ENCODE data around the gene CASP6.
"Not testable (repeated sequence)": the region's sequence is repeated elsewhere in the genome, so short reads cannot be mapped to it uniquely, and the experiment has no call there.

CASP6 gene

GRCh38 chr4:109719604-109720003 is 16.4 kb upstream of the CASP6 start:
- DNase-seq (ENCODE audit: low spot score) = no peak

- DNase-seq (ENCODE audit: low spot score) = no peak
These were observed 15.5 kb upstream of the CASP6 start for GRCh38 chr4:109718759-109719158.

DNA sequence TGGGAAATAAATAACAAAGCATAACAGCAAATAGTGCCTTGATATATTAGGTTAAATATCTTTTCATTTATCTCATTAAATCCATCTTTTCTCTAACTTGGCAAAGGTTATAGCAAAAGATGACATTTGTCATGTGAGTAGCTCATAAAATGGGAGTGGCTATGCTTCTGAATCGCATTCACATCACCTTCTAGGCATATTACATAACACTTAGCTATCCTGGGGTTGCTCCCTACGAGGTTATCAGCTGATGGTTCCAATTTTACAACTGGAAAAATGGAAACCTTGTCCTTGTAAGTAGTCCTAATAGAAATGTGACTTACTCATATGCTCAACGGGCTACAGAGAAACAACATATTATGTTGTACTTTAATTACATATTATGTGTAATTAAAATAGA is 10.3 kb upstream of the CASP6 start:
- DNase-seq (ENCODE audit: low spot score) = no peak

- DNase-seq (ENCODE audit: low spot score) = no peak
These were observed 5.7 kb upstream of the CASP6 start for GRCh38 chr4:109708990-109709389.

DNA sequence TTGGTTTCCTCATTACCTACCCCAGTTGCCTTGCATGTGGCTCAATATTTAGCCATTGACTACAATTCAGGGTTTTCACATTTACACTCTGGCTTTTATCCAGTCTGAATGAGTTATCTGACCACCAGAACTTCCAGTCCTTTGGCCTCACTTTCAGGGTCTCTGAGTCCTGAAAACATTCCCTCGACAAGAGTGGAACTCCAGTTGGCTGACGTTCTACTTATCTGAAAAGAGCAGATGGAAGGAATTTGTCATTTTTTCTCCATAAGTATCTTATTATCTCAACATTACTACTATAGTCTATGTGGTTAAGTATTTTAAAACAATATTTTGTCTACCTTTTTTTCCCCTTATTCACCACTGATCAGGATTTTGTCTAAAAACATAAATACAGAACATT is 5.2 kb upstream of the CASP6 start:
- DNase-seq (ENCODE audit: low spot score) = no peak

GRCh38 chr4:109703664-109704361 is 568 bp upstream of the CASP6 start:
- no peak for DNase-seq (ENCODE audit: low spot score)

DNA sequence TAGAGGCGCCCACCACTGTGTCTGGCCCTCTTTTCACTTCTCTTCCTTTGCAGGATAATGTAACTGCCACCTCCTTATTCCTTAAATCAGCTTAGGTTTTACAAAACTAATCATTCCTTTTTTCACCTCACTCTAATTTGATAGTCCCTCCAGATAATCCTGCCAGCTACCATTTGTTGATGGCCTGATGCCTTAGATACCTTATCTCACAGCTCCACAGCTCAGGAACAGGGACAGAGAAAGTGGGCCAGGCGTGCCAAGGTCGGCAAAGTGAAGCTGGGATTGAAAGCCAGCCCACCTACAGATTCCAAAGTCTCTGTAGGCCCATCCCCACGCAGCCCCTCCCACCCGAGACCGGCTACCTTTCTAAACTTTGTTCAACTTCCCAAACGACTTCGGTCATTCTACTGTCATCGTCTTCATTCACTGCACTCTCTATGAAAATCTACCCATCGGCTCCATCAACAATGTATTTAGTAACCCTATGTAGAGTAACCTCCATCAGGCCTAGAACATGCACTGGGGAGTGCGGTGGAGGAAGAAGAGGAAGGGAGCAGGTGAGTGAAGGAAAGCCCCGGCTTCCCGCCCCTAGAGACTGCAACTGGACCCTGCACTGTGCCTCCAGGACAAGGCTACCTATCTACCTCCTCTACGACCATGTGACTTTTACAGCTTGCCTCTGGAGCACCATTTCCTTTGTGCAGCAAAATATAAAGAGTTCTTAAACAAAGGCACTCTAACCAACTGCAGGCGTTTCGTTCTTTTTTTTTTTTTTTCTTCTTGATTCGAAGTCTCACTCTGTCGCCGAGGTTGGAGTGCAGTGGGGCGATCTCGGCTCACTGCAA is 1.5 kb downstream of the CASP6 start:
- DNase-seq (ENCODE audit: low spot score) = peak; percentile 52

DNA sequence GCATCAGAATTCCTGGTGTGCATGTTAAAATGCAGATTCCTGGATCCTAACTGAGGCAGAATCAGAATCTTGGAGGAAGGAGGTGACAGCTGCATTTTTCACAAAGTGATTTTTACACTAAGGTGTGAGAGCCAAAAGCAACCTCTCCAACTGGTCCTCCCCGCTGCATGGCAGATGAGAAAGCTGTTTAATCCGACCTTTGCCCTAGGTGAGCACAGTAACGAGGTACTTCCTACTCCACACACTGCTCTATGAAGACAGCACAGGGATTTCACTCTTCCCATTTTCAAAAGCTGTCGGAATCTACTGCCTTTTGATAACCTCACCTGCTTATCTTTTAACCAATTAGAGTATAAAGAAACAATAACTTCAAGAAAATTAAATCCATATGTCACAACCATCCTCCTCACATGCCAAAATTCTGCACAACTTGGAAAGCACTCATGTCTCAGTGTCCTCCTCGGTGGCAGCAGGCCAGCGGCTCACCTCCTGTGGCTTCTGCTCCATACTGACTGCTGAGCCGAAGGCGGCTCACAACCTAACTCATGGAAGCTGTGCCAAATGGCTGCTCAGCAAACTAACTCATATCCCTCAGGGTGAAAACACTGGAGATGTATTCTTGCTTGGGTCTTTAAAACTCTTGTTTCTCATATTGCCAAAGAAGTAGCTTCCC is 3.6 kb downstream of the CASP6 start:
- DNase-seq (ENCODE audit: low spot score) = no peak

DNA sequence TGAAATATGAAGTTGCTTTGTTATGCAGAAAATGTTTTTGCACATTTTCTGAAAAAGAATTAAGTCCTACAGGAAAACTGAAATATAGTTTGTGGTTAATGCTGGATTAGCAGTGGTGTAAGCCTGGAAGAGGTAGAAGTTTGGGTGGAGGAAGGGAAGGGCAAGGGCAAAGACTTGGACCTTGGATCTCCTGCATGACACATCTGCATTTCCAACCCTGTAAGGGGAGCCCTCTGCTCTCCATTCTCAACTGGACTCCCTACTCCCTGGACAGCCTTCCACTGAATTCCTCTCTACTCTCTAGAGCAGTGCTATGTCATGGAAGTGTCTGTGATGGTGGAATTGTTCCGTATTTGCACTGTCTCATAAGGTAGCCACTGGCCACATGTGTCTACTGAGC is 4.6 kb downstream of the CASP6 start:
- no peak for DNase-seq (ENCODE audit: low spot score)

GRCh38 chr4:109691411-109691920 is 11.8 kb downstream of the CASP6 start:
- no peak for DNase-seq (ENCODE audit: low spot score)

DNA sequence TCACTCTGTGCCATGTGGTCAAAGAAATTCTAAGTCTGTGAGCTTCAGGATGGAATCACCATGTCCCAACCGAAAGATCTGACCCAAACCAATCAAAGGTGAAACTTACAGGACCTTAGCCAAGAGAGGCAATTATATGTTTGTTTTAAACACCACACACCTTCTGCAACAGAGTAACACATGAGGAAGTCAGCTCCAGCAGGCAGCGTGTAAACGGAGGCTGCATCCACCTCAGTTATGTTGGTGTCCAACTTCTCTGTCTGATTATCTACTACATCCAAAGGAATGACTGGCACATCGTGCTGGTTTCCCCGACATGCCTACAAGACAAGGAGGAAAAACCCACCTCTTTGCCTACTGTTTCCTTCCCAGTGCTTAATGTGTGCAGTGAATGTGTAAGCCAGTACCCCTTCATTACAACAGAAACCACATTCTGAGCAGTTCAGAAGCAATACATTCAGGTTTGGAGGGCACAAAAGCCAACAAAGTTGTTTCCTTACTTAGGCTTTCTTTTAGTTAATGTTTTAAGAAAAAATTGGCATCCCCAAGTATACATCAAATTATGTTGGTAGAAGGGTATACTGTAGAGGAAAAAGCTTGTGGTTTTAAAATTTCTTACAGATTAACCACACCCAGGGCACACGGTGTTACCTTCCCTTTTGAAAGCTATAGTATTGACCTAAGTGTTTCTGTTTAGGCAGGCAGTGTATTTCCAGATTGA is 12.4 kb downstream of the CASP6 start:
- no peak for DNase-seq (ENCODE audit: low spot score)

DNA sequence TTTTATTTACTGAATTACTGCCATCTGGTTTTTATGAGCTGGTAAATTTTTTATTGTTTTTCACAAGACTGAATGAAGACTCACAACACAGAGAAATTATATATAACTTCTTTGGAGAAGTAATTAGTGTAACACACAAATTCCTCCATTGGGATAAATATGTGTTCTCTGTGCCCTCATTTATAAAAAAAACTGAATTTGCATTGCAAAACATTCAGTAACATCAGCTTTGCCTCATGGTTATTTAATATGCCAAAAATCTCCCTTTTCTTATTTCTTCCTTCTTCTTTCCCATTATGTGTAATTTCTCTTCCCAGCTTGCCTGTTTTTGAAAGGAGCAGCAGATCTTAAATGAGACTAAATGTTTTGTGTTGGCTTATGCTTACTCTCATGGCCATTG is 18.5 kb downstream of the CASP6 start:
- DNase-seq (ENCODE audit: low spot score) = no peak

GRCh38 chr4:109683621-109684253 is 19.5 kb downstream of the CASP6 start:
- DNase-seq (ENCODE audit: low spot score) = no peak

DNA sequence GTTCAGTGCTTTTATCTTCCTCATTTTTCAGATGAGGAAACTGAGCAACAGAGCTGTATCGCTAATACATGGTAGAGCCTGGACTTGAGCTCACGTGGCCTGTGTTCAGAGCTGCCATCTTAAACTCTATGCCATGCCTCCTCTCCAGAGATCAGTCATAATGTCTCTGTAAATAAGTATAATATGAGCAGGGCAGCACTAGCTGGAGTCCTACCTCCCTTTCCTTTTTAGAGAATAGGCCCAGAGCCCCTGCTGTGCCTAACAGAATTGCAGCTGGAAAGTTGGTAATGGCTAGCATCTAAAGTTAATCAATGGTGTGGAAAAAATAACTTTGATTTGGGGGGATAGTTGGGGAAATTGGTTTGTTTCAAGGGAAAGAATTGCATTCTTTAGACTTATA is 20.4 kb downstream of the CASP6 start:
- no peak for DNase-seq (ENCODE audit: low spot score)

DNA sequence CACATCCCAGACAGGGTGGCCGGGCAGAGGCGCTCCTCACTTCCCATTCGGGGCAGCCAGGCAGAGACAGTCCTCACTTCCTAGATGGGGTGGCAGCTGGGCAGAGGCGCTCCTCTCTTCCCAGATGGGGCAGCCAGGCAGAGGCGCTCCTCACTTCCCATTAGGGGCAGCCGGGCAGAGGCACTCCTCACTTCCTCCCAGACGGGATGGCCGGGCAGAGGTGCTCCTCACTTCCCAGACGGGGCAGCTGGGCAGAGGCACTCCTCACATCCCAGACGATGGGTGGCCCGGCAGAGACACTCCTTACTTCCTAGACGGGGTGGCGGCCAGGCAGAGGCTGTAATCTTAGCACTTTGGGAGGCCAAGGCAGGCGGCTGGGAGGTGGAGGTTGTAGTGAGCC is 24.3 kb downstream of the CASP6 start:
- DNase-seq (ENCODE audit: low spot score) = not testable (repeated sequence)

GRCh38 chr4:109678472-109678871 is 24.8 kb downstream of the CASP6 start:
- DNase-seq (ENCODE audit: low spot score) = not testable (repeated sequence)

DNA sequence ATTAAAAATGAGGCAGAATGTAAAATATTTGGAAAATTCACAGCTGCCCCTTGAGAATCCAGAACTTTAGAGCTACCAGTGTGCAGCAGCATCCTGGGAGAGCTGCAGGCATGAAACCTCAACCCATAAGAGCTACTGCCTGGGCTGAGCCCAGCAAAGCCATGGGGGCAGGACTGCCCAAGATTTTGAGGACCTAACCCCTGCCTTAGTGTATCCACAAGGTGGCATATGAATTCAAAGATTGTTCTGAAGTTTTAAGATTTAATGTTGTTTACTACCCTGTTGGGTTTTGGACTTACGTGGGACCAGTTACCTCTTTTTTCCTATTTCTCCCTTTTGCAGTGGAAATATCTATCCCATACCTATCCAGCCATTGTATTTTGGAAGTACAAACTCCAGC is 26.4 kb downstream of the CASP6 start:
- no peak for DNase-seq (ENCODE audit: low spot score)

DNA sequence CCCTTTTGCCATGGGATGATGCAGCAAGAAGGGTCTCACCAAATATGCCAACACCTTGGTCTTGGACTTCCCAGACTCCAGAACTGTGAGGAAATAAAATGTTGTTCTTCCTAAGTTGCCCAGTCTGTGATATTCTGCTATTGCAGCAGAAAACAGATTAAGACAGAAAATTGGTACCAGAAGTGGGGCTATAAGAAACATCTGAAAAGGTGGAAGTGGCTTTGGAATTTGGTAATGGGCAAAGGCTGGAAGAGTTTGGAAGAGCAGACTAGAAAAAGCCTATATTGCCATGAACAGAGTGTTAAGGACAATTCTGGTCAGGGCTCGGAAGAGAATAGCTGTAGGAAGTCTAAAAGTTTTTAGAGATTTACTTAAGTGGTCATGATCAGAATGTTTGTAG is 27.4 kb downstream of the CASP6 start:
- no peak for DNase-seq (ENCODE audit: low spot score)

DNA sequence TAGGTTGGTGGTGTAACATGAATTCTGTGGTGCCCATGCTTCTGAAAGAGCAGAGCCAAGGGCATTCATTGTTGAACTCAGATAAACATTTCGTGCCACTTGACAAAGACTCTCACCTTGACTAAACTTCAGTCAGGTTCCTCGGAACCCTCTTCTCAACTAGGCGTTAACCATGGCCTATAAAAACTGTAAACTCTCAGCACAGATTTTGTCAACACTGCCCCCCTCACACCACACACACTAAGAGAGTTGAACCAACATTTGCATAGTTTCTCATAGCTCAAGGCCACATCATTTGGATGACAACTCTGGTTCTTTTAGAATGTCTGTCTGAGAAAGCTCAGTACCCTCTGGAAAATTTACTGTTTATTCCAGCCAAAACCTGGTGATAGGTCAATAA is 28.1 kb downstream of the CASP6 start:
- no peak for DNase-seq (ENCODE audit: low spot score)

- no peak for DNase-seq (ENCODE audit: low spot score)
These were observed 29.9 kb downstream of the CASP6 start for GRCh38 chr4:109673303-109673702.

- DNase-seq (ENCODE audit: low spot score) = no peak
These were observed 30.9 kb downstream of the CASP6 start for GRCh38 chr4:109672169-109672930.

Measured in iPS-NIHi11 (cell line).